Measurements from ENCODE around the gene GPSM1.
A peak's percentile ranks its signal among the peaks of the same experiment; 100 is the strongest.

The GPSM1 gene

DNA sequence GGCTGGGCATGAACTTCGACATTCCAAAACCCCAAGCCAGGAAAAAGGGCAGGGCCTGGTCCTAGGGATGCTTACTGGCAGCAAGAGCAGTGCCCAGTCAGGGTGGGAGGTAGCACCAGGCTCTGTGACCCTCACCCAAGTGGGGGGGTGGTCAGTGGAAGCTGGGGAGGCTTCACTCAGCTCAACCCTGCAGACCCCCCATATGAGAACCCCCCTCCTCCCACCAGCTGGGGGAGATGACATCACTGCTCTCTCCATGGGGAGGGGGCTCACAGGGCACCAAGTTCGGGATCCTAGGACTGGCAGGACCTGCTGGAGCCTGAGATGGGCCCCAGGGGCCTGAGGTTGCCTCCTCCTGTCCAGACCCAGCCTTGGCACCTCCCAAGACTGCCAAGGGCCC lies 31.5 kb downstream of the GPSM1 start:
- H3K4me1 Mint-ChIP-seq, result peaks cover 9% of the 10 kb centered on the region
- no peak overlapping the region for H3K27ac Mint-ChIP-seq
- ATAC-seq (no peak), DNase-seq (ENCODE audit: low spot score in 2 of 2) (no peak)
- H3K4me3 Mint-ChIP-seq, result no peak overlapping the region
- H3K9me3 Mint-ChIP-seq, result no peaks in the 10 kb centered on the region
- peaks cover 20% of the 10 kb centered on the region for H3K36me3 Mint-ChIP-seq

DNA sequence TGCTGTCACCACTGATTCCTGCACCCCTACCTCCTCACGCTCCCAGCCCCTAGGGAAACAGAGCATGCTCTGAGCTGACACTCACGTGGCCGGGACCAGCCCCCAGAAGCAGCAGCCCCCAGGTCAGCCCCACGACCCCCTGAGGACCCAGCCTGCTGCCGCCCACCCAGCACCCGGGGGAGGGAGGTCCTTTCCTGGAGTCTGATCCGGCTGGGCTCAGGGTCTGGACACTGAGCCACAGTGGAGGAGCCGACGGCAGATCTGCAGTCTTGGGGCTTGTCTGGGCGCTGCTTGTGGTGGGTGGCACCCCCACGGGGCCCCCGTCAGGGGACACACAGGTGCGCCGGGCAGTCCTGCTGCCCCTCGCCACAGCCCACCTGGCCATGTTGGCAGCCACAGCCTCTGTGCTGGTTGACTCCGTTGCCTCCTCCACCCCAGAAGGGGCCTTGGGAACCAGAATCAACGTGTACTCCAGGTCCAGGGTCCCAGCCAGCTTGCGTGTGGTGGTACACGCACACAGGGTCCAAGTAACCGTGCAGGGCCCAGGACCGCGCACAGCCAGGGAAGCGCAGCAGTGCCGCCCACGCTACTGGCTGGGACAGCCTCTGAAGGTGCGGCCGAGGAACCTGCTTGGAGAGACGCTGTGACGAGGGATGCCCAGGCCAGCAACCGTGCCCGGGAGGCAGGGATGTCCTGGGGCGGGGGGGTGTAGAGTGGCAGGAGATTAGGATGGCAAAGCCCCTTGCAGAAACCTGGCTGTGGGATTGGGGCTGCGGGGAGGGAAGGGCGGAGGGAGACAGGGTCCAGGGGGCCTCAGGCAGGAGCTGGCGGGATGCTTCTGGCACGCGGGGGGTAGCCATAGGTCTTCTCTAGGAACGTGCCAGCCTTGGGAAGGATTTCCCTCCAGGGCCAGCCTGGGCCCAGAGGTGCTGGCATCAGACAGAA lies 32.7 kb downstream of the GPSM1 start:
- Mint-ChIP-seq H3K27ac (no peak overlapping the region), H3K4me3 (no peak overlapping the region), H3K36me3 (peaks cover 14% of the 10 kb centered on the region), H3K9me3 (no peaks in the 10 kb centered on the region), H3K4me1 (peaks cover 9% of the 10 kb centered on the region)
- DNase-seq (ENCODE audit: low spot score in 2 of 2), result no peak
- ATAC-seq, result no peak

DNA sequence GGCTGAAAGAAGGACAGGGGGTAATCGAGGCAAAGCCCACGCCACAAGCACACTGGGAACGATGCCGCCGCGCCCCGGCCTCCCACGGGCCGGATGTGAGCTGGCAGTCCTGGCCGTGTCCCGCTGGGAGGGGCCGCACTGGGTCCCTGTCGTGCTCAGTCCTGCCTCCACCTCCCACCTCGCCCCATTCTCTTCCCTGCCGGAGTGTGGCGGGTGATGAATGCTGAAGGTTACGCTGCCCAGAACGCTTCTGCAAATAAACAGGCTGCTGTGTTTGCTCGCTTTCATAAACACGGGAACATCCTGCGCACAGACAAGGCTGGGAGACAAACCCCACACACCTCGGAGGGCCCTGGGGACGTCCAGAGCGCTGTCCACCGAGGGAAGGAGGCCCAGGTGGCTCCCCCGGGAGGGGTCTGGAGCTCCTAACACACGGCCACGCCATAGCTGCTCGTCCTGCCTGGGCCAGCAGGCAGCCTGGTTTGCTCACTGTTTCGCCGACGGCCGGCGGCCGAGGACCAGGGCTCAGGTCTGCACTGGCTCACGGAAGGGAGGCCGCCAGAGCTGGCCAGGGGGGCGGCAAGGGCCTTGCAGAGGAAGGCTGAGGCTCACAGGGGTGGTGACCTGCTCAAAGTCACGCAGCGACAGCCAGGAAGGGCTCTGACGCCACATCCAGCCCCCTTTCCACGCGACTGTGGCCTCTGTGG lies 33.9 kb downstream of the GPSM1 start:
- Mint-ChIP-seq H3K4me3 (no peak overlapping the region), H3K4me1 (peaks cover 9% of the 10 kb centered on the region)

DNA sequence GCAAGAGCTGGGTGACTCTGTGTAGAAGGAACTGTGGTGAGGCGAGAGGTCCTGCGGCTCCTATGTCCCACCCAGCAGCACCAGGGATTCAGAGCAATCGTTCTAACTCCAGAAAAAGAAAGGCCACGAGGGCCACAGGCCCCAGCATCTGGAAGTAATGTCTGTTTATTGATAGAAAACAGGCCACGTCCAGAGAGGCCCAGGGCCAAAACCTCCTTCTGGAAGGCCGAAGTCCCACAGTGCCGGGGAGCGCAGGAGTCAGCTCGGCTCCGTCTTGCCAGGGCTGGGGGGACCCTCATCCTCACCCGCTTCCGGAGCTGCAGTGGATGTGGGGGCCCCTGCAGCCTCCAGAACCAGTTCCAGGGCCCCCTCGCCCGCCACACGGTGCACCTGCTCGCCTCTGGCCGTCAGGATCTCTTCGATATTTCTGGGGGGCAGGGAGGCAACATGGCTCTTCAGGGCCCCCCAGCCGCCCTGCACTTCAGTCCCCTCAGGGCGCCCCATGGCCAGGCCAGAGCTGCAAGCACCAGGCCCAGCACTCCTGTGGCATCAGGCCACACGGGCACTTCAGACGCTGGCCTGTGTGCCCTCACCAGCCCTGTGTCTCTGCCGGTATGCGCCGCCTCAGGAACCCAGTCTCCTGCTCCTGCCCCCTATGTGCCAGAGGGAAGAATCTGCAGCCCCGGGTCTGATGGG lies 34.6 kb downstream of the GPSM1 start:
- peaks cover 9% of the 10 kb centered on the region for H3K4me1 Mint-ChIP-seq
- no peak overlapping the region for H3K4me3 Mint-ChIP-seq
- ATAC-seq, result no peak

More for the DNA sequence above, 33.9 kb downstream of the GPSM1 start:
- ATAC-seq (no peak), DNase-seq (ENCODE audit: low spot score in 2 of 2) (no peak)
- Mint-ChIP-seq H3K9me3 (no peaks in the 10 kb centered on the region), H3K27ac (peak overlapping the region; percentile 81), H3K36me3 (peaks cover 14% of the 10 kb centered on the region)

DNA sequence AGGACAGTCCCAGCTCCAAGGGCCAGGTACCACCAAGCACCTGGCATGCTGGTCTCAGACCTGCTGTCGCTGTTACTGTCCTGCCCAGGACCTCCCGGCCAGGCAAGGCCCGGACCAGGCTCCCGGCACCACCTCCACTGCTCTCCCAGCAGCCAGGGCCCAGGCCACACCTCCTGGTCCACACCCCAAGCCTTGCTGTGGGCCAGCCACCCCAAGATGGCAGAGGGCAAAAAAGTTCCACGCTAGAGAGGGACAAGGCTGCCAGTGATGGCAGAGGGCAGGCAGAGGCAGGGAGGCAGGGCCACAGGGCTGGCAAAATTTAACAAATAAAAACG lies 35.1 kb downstream of the GPSM1 start:
- ATAC-seq (no peak), DNase-seq (ENCODE audit: low spot score in 2 of 2) (no peak)
- peaks cover 14% of the 10 kb centered on the region for H3K36me3 Mint-ChIP-seq
- H3K4me1 Mint-ChIP-seq, result peaks cover 9% of the 10 kb centered on the region
- no peaks in the 10 kb centered on the region for H3K9me3 Mint-ChIP-seq
- H3K4me3 Mint-ChIP-seq, result peak overlapping the region; percentile 66
- peak overlapping the region; percentile 81 for H3K27ac Mint-ChIP-seq

More for the DNA sequence above, 34.6 kb downstream of the GPSM1 start:
- no peak for DNase-seq (ENCODE audit: low spot score in 2 of 2)
- Mint-ChIP-seq H3K27ac (peak overlapping the region; percentile 81), H3K9me3 (no peaks in the 10 kb centered on the region), H3K36me3 (peaks cover 14% of the 10 kb centered on the region)

DNA sequence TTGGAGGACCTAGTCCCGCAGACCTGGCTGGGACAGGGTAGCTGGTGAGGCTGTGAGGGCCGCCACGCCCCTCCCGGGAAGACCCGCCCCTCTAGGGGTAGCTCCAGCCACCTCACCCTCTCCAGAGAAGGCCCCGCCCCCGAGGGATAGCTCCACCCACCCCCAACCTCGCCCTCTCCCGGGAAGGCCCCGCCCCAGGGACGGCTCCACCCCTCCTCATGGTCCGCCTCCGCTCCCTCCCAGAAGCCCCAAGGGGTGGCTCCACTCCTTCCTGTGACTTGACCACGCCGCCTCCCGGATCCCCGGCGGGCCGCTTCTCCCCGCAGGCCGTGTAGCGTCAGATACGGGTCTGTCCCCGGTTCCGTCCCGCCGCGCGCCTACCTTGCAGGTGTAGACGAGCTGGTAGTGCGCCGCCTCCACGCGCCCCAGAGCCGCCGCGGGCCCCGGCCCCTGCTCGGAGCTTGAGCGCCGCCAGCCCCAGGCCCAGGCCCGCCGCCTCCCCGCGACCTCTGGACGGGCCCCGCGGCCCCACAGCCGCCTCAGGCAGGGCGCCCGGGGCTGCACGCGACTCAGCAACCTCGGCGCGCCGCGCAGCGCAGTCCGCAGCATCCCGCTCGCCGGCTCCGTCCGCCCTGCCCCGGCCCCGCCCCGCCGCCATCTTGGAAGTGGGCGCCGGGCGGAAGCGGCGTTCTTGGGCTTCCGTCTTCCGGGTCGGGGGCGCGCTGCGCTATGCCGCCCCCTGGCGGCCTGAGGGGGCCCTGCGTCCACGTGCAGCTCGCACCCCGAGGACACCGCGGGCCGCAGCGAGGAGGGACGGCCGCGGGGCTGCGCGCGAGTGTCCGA lies 36.0 kb downstream of the GPSM1 start, which contains the start of gene DNLZ:
DNLZ (minus strand) TSS at position 639 of the 843 bp plus-strand sequence; CDS start at position 609, 30 bp downstream.
- Mint-ChIP-seq H3K4me1 (peaks cover 9% of the 10 kb centered on the region), H3K4me3 (peak within 1 kb of the TSS; percentile 66), H3K36me3 (peaks cover 11% of the 10 kb centered on the region), H3K9me3 (no peaks in the 10 kb centered on the region), H3K27ac (peak within 1 kb of the TSS; percentile 81)
- ATAC-seq (peak; percentile 84), DNase-seq (ENCODE audit: low spot score in 2 of 2) (peak; percentile 89 to 97)

DNA sequence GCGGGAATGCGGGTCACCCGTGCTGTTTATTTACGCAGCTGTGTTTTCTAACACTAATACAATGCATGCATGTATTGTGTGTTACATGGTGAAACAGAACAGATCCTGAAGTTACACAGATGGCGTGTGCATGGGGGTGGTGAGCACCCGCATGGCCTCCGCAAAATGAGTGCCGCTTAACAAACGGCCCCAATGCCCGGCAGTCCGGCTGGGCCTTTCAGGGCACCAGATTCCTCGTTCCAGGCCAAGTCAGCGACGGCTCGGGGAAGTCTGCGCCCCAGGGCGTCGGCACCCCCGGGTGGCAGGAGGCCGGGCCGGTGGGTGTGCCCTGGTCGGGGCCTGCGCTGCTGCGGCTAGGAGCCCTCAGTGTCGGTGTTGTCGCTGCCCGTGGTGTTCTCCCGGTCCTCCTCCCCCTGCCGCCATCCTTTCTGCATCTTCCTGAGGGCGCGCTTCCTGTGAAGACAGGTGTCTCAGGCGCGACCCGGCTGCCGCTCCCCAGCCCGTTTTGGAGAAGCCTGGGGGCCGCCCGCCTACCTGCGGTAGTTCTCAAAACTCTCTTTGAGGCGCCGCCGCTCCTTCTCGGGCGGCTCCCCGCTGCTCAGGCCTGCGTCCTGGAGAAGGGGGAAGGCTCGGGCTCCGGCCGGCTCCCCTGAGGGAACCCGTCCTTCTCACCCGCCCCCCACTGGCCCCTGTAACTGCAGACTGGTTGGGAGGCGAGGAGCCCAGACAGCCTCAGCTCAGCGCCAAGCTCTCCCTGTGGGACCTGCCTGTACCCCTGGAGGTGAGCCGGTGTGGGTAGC lies 36.8 kb downstream of the GPSM1 start:
- Mint-ChIP-seq H3K4me3 (peak overlapping the region; percentile 66), H3K36me3 (peaks cover 8% of the 10 kb centered on the region), H3K9me3 (no peaks in the 10 kb centered on the region), H3K27ac (no peak overlapping the region), H3K4me1 (peaks cover 9% of the 10 kb centered on the region)
- DNase-seq (ENCODE audit: low spot score in 2 of 2) (no peak), ATAC-seq (no peak)

DNA sequence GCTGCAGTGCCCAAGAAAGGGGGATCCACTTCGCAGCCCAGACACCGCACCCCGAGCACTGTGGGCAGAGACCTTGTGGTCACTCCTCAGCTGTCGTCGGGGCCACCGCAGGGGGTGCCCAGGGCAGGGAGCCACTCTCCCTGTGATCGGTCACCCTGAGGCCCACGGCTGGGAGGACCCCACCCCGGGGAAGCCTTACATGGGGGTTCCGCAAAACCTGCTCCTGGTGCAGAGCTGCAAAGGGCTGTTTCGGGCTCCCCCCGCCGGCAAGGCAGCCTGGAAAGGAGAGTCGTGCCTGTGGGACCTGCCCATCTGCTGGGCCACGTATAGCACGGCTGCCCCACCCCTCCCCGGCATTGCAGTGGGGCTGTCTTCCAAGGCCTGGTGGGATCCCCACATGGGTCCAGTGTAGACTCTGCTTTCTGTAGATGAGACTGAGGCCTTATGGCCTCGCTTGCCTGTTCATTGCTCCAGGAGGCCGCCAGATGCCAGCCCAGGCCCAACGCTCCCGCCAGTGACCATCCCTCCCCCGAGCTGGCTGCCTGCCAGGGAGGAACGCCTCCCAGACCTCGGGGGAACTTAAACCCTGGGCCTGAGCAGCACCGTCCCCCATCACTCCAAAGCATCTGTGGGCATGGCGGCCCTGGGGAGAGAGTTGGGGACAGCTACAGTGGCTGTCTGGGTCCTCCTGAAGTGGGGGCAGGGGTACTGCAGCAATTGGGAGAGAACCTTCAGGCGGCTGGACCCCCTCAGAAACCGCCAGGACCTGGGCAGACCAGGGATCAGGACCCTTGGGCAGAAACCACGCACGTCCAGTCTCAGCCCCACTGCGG lies 37.8 kb downstream of the GPSM1 start:
- DNase-seq (ENCODE audit: low spot score in 2 of 2) (no peak), ATAC-seq (no peak)
- Mint-ChIP-seq H3K9me3 (no peaks in the 10 kb centered on the region), H3K27ac (no peak overlapping the region), H3K36me3 (peaks cover 8% of the 10 kb centered on the region), H3K4me1 (peaks cover 9% of the 10 kb centered on the region), H3K4me3 (peak overlapping the region; percentile 66)

DNA sequence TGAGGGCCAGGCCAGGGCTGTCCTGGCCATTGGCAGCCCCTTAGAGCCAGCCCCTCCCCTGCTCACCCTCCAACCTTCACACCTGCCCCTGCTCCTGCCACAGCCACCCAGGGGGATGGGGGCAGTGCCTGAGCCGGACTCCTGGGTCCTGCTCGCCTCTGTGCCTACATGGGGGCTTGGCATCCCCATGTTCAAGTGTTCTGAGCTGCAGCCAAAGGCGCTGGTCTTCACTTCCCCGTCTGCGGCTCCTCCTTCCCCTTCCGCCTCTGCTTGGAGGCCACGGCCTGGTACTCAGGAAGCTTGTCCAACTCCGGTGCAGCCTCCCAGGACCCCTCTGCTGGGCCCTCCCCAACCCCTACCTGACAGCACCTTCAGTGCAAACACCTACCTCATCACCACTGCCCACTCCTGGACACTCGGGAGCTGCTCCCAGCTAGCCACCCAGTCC lies 38.5 kb downstream of the GPSM1 start:
- H3K4me3 Mint-ChIP-seq, result no peak overlapping the region
- ATAC-seq (no peak), DNase-seq (ENCODE audit: low spot score in 2 of 2) (no peak)
- no peaks in the 10 kb centered on the region for H3K9me3 Mint-ChIP-seq
- peak overlapping the region; percentile 10 for H3K27ac Mint-ChIP-seq
- H3K36me3 Mint-ChIP-seq, result peaks cover 8% of the 10 kb centered on the region
- peaks cover 9% of the 10 kb centered on the region for H3K4me1 Mint-ChIP-seq

DNA sequence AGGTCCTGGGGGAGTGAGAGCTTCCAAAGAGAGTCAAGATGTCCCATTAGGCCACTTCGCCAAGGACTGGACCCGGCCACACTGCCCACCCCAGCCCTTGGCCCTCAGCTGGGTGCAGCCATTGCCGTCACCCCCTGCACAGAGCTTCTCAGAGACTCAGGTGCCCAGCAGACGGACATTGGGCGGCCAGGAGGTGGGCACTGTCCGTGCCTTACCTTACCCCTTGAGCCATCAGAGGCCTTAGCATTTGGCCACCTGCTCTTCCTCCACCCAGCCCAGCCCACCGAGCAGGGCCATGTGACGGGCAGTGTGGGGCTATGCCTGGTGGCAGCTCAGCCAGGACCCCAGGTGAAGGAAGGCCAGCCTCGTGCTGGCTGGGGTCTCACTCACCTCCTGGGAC lies 39.5 kb downstream of the GPSM1 start:
- Mint-ChIP-seq H3K36me3 (peaks cover 8% of the 10 kb centered on the region), H3K4me1 (peaks cover 9% of the 10 kb centered on the region)

DNA sequence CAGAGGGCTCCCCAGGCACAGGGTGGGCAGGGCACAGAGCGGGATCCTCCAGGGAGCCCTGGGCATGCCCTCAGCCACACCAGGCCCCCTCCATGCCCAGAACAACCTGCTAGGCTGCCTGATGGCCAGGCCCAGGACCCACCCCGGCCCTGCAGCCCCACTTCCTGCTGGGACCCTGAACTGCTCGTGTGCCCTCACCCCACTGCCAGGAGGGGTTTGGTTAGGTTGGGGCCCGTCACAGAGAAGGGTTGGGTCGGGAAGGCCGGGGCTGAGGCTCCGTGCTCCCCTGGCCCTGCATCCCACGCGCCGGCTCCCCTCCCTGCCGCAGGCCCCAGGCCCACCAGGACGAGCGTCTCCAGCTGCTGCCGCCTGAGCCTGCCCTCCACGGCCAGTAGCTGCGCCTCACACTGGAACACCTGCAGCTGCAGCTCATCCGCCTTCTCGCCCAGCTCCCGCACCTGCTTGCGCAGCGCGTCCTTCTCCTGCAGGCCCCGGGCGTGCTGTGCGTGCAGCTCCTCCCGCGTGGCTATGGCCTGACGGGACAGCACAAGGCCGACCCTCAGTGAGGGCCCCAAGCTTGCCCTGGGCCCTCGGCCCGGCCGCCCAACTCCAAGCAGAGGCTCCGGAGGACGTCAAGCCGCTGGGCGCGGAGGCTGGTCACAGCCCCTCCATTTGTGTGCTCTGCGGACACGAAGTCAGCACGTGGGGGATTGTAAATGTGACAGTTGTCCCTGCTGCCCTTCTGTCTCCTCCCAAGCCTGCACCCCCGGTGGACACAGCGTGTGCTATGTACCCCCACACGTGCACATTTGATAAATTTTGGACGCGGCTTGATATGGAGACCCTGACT lies 40.2 kb downstream of the GPSM1 start:
- no peak overlapping the region for H3K27ac Mint-ChIP-seq
- DNase-seq (ENCODE audit: low spot score in 2 of 2), result no peak
- no peaks in the 10 kb centered on the region for H3K9me3 Mint-ChIP-seq
- H3K4me1 Mint-ChIP-seq, result peaks cover 5% of the 10 kb centered on the region
- H3K4me3 Mint-ChIP-seq, result no peak overlapping the region
- H3K36me3 Mint-ChIP-seq, result peaks cover 8% of the 10 kb centered on the region
- ATAC-seq, result no peak

More for the DNA sequence above, 39.5 kb downstream of the GPSM1 start:
- Mint-ChIP-seq H3K4me3 (no peak overlapping the region), H3K27ac (peak overlapping the region; percentile 10), H3K9me3 (no peaks in the 10 kb centered on the region)
- ATAC-seq (no peak), DNase-seq (ENCODE audit: low spot score in 2 of 2) (no peak)

DNA sequence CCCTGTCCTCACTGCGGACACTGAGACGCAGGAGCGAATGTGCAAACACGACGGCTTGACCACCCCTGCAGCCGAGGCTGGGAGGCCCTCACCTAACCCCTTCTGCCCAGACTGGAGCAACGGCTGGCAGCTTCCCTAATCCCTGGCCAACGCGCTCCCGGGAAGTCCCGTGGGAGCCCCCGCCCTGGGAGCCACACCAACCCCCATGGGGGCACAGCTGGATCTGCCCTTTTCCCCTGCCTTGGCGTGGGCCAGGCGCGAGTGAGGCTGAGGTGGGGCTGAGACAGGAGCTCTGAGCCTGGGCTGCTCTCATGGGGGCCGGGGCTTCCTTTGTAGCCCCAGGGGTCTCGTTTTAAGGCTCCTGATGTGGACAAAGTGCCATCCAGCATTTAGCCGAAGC lies 40.9 kb downstream of the GPSM1 start:
- Mint-ChIP-seq H3K4me1 (peaks cover 5% of the 10 kb centered on the region), H3K9me3 (no peaks in the 10 kb centered on the region), H3K36me3 (peaks cover 3% of the 10 kb centered on the region), H3K27ac (no peak overlapping the region), H3K4me3 (no peak overlapping the region)
- DNase-seq (ENCODE audit: low spot score in 2 of 2) (no peak), ATAC-seq (no peak)
